Esophagus squamous epithelium (tissue), 5 donors: ENCODE results near the gene AHRR. TPM values are rescaled to one million over a fixed set of nuclear protein-coding genes. Genes with fewer than 3 reads are reported as not detected.

Experiments
- DNase-seq: peaks from one replicate; lab custom pipeline; 2025; lab: John Stamatoyannopoulos, UW
- H3K27ac ChIP-seq, 4 donors: fragments of 200-600 bp; sonication (generic); one replicate each; pipeline ENCODE4 v1.5.1; 2016 to 2019; ENCODE audit warnings: mild to moderate bottlenecking in 1 of 4
- H3K27me3 ChIP-seq, 4 donors: fragments of 200-600 bp; sonication (generic); 1 replicate in 3 of 4; 2 replicates in 1 of 4; pipeline versions ENCODE4 v1.5.1 to v1.6.0; 2017 to 2021; ENCODE audit warnings: antibody characterized with exemption in 1 of 4
- H3K36me3 ChIP-seq, 3 donors: fragments of 200-600 bp; sonication (generic); one replicate each; pipeline ENCODE4 v1.5.1; 2016 to 2019
- H3K4me1 ChIP-seq, 3 donors: fragments of 200-600 bp; sonication (generic); one replicate each; pipeline ENCODE4 v1.5.1; 2017 to 2019
- H3K4me3 ChIP-seq, 4 donors: fragments of 200-600 bp; sonication (generic); 1 replicate in 3 of 4; 2 replicates in 1 of 4; pipeline ENCODE4 v1.5.1; 2016 to 2019; ENCODE audit warnings: mild to moderate bottlenecking in 2 of 4, moderate library complexity in 1 of 4
- H3K9me3 ChIP-seq, 3 donors: fragments of 200-600 bp; sonication (generic); one replicate each; pipeline ENCODE4 v1.5.1; 2016 to 2019
- POLR2A ChIP-seq, 4 donors: fragments of 450-650 bp; IDR thresholded peaks; one replicate each; pipeline ENCODE4 v1.6.1; 2017; ENCODE audit warnings: antibody characterized with exemption in 4 of 4, mild to moderate bottlenecking in 4 of 4, moderate library complexity in 3 of 4
- WGBS, 2 donors: methylation state at CpG; one replicate each; pipeline ENCODE4 v1.1.5; 2018; 5-methylcytosine and 5-hydroxymethylcytosine counted together
- intact Hi-C: fragments of 100-400 bp; cut with DNase I; formaldehyde crosslinking; loops from one replicate; pipeline ENCODE4 v1.15.0; 2022
- total RNA-seq, 4 donors: library from RNA; depleted of rRNA; stranded (reverse); fragments of >200 nt; gene quantifications; one replicate each; pipeline ENCODE4 v1.1.0, GENCODE V29; 2016
- TF ChIP-seq, protein P1 (sequence below), 6 experiments: fragments of 450-650 bp in 4 of 6; fragments of 200-600 bp in 2 of 6; sonication (generic) in 2 of 6; IDR thresholded peaks; one replicate each; pipeline ENCODE4 v1.5.1; 2016 to 2019; ENCODE audit warnings: antibody characterized with exemption in 6 of 6, mild to moderate bottlenecking in 4 of 6, moderate library complexity in 4 of 6
- donor health status: DM: yes; HTN: yes; CAD: no.

AHRR gene
- total RNA-seq, 4 donors from 2014 or later = 0.66 to 1.5 (median 1.1) TPM

- Histone ChIP-seq H3K36me3 (no peaks in the 10 kb centered on the region), H3K4me1 (no peaks in the 10 kb centered on the region), H3K9me3 (no peaks in the 10 kb centered on the region), H3K4me3 (no peak overlapping the region), H3K27me3 (no peaks in the 10 kb centered on the region), H3K27ac (no peak overlapping the region)
- no peak for DNase-seq
- intact Hi-C loops = no loop called here
- 82 to 91% methylated on average over 6 to 13 of the region's 13 CpGs for WGBS, 2 donors
- TF ChIP-seq POLR2A (IDR thresholded peaks at IDR 0.05) = no peak
- TF ChIP-seq, protein P1, sequence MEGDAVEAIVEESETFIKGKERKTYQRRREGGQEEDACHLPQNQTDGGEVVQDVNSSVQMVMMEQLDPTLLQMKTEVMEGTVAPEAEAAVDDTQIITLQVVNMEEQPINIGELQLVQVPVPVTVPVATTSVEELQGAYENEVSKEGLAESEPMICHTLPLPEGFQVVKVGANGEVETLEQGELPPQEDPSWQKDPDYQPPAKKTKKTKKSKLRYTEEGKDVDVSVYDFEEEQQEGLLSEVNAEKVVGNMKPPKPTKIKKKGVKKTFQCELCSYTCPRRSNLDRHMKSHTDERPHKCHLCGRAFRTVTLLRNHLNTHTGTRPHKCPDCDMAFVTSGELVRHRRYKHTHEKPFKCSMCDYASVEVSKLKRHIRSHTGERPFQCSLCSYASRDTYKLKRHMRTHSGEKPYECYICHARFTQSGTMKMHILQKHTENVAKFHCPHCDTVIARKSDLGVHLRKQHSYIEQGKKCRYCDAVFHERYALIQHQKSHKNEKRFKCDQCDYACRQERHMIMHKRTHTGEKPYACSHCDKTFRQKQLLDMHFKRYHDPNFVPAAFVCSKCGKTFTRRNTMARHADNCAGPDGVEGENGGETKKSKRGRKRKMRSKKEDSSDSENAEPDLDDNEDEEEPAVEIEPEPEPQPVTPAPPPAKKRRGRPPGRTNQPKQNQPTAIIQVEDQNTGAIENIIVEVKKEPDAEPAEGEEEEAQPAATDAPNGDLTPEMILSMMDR (IDR thresholded peaks at IDR 0.05) = no peak
Observed at GRCh38 chr5:421901-422300, 100.4 kb downstream of the AHRR start.

DNA sequence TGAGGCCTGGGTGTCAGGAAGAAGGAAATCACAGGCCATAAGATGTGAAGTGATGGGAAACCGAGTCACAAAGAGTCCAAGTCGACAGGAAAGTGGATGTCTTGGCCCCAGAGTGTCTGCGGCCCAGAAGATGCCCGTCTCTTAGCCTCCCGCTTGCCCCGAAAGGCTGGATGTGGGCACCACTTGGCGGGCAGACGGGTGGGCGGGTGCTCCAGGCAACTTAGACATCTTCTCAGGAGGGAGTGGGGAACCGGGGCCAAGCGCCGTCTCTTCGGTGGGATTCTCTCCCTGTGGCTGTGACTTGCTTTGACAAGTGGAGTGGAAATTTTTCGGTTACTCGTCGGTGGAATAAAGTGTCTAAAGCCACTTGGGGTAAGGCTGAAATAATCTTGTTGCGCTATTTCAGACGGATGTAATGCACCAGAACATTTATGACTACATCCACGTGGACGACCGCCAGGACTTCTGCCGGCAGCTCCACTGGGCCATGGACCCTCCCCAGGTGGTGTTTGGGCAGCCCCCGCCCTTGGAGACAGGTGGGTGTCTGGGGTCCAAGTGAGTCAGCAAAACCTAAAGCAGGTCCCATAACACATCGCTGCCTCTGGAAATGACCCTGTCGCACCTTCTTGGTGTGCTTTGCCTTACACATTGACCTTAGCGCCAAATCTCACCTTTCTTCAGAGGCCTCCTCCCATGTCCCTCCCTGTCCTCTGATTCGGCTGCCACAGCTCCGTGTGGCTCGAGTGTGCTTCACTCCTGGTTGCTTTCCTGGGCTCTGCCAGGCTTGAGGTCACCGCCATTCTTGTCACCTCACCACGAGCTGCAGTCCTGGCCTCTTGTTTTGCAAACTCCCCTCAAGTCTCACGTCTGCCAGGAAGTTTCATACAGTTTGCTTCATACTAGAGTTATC, 101.1 kb downstream of the AHRR start:
- TF ChIP-seq, protein P1 (IDR thresholded peaks at IDR 0.05) = no peak
- TF ChIP-seq POLR2A (IDR thresholded peaks at IDR 0.05) = no peak
- Histone ChIP-seq H3K27ac (no peak overlapping the region), H3K4me3 (no peak overlapping the region), H3K36me3 (no peaks in the 10 kb centered on the region), H3K27me3 (no peaks in the 10 kb centered on the region), H3K4me1 (no peaks in the 10 kb centered on the region), H3K9me3 (no peaks in the 10 kb centered on the region)
- 84 to 86% methylated on average over 23 to 32 of the region's 32 CpGs for WGBS, 2 donors
- intact Hi-C loops = no loop called here
- DNase-seq = no peak

DNA sequence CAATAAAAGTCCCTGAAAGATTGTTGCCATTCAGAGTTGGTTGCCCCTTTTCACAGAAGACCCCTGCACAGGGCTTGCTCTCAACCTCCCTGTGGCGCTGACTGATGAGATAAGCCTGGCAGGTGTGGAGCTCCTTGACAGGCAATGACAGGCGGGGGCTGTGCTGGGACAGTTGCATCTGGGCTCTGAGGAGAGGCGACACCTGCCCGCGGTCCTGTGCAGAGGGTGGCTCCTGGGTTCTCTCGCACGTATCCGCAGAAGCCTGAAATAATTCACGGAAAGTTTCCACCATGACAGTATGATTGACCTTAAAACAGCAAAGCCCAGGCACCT, 101.7 kb downstream of the AHRR start:
- no peaks in the 10 kb centered on the region for H3K9me3 ChIP-seq
- H3K27ac ChIP-seq = no peak overlapping the region
- no peak for DNase-seq
- H3K4me3 ChIP-seq = no peak overlapping the region
- TF ChIP-seq, protein P1 (IDR thresholded peaks at IDR 0.05) = no peak
- TF ChIP-seq POLR2A (IDR thresholded peaks at IDR 0.05) = no peak
- H3K27me3 ChIP-seq = peaks cover 0 to 2% (median 0%) of the 10 kb centered on the region in 4 donors
- WGBS, 2 donors = 67 to 78% methylated on average over 3 to 6 of the region's 9 CpGs
- no peaks in the 10 kb centered on the region for H3K36me3 ChIP-seq
- no peaks in the 10 kb centered on the region for H3K4me1 ChIP-seq
- intact Hi-C loops = no loop called here

DNA sequence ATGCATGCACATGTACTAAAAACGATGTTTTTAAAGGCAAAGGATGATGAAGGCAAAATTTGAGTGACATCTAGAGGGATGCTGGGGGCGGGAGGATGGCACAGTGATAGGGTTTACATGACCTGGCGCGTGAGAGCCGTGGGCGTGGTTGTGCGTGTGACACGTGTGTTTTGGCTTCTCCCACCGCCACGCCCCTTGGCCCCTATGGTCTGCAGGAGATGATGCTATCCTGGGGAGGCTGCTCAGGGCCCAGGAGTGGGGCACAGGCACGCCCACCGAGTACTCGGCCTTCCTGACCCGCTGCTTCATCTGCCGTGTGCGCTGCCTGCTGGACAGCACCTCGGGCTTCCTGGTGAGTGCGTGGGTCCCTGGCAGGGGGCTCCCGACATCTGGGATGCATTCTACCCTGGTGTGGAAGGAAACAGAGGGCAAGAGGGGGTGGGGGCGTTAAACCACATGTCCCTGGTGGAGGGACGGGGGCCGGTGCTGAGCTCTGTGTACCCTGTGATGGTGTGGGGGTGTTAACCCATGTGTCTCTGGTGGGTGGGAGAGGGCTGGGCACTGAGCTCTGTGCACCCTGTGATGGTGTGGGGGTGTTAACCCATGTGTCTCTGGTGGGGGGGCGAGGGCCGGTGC, 102.2 kb downstream of the AHRR start:
- no peak for TF ChIP-seq POLR2A (IDR thresholded peaks at IDR 0.05)
- TF ChIP-seq, protein P1 (IDR thresholded peaks at IDR 0.05) = no peak
- no peak for DNase-seq
- Histone ChIP-seq H3K27ac (no peak overlapping the region), H3K27me3 (peaks cover 0 to 8% (median 0%) of the 10 kb centered on the region in 4 donors), H3K9me3 (no peaks in the 10 kb centered on the region), H3K4me3 (no peak overlapping the region), H3K4me1 (no peaks in the 10 kb centered on the region), H3K36me3 (no peaks in the 10 kb centered on the region)
- intact Hi-C loops = no loop called here
- WGBS, 2 donors = 72 to 76% methylated on average over 10 to 19 of the region's 24 CpGs
